B cell (primary cell): ENCODE results near the gene ARNT2. TPM values are rescaled to one million over a fixed set of nuclear protein-coding genes. Genes with fewer than 3 reads are reported as not detected.

Experiments used
- ATAC-seq: fragments of 200-7000 bp; cut with Tn5 transposase; one replicate; pipeline ENCODE4 v1.10.0; 2021; ENCODE audit warnings: low read depth, mild to moderate bottlenecking, moderate number of reproducible peaks, moderate library complexity
- CTCF ChIA-PET: fragments of 350-600 bp; sonication (Branson Sonifier 250); formaldehyde crosslinking; loops from one replicate; lab custom pipeline; 2021; ENCODE audit warnings: antibody characterized with exemption, inconsistent platforms; lab: Charles Lee
- POLR2A ChIA-PET: fragments of 350-600 bp; sonication (Branson Sonifier 250); formaldehyde crosslinking; loops from one replicate; lab custom pipeline; 2021; ENCODE audit warnings: antibody characterized with exemption; lab: Charles Lee
- DNase-seq: peaks from one replicate; pipeline ENCODE4 v3.0.0; 2013
- H2AFZ ChIP-seq: 2 replicates; pipeline ENCODE4 v1.6.1; 2012; ENCODE audit warnings: mild to moderate bottlenecking, low read depth, low read length; ENCODE audit not compliant: insufficient read depth, poor library complexity, severe bottlenecking
- H3K27ac ChIP-seq, 2 donors: 1 replicate in 1 of 2; 2 replicates in 1 of 2; pipeline ENCODE4 v1.5.1; 2012 to 2013; ENCODE audit warnings: low read length in 2 of 2, mild to moderate bottlenecking in 2 of 2, moderate library complexity in 1 of 2
- H3K27me3 ChIP-seq, 4 experiments: fragments of 200-600 bp in 1 of 4; sonication (generic) in 1 of 4; replicated peaks in 1 of 4; 1 replicate in 2 of 4; 2 replicates in 2 of 4; pipeline versions ENCODE4 v1.6.1 to v1.7.0; 2013 to 2016; ENCODE audit warnings: low read length in 3 of 4, mild to moderate bottlenecking in 2 of 4, mixed read lengths in 1 of 4, moderate library complexity in 1 of 4; ENCODE audit not compliant: insufficient read depth in 4 of 4, control insufficient read depth in 3 of 4; ENCODE audit errors: control extremely low read depth in 1 of 4
- H3K36me3 ChIP-seq, 2 experiments: replicated peaks in 1 of 2; 1 replicate in 1 of 2; 2 replicates in 1 of 2; pipeline versions ENCODE4 v1.6.1 to v1.7.1; 2013; ENCODE audit warnings: low read length in 1 of 2; ENCODE audit not compliant: insufficient read depth in 2 of 2, control insufficient read depth in 1 of 2; ENCODE audit errors: control extremely low read depth in 1 of 2, extremely low read depth in 1 of 2
- H3K4me1 ChIP-seq, 2 donors: fragments of 200-600 bp in 1 of 2; sonication (generic) in 1 of 2; 1 replicate in 1 of 2; 2 replicates in 1 of 2; pipeline versions ENCODE4 v1.5.1 to v1.6.1; 2013 to 2017; ENCODE audit warnings: low read length in 2 of 2; ENCODE audit not compliant: control insufficient read depth in 2 of 2, insufficient read depth in 2 of 2
- H3K4me2 ChIP-seq: replicated peaks from 2 replicates; pipeline ENCODE3; 2012; ENCODE audit warnings: mild to moderate bottlenecking, low read depth, low read length; ENCODE audit not compliant: poor library complexity, severe bottlenecking
- H3K4me3 ChIP-seq, 5 experiments: fragments of 200-600 bp in 1 of 5; sonication (generic) in 1 of 5; 1 replicate in 3 of 5; 2 replicates in 2 of 5; pipeline versions ENCODE4 v1.5.1 to v1.7.0; 2011 to 2016; ENCODE audit warnings: low read length in 4 of 5, mild to moderate bottlenecking in 4 of 5, low read depth in 2 of 5, control low read depth in 1 of 5, moderate library complexity in 1 of 5; ENCODE audit not compliant: insufficient read depth in 1 of 5; ENCODE audit errors: control extremely low read depth in 1 of 5, extremely low read depth in 1 of 5
- H3K79me2 ChIP-seq: fragments of 200-600 bp; sonication (generic); one replicate; pipeline ENCODE4 v1.6.0; 2016; ENCODE audit warnings: low read length; ENCODE audit not compliant: control insufficient read depth, insufficient read depth
- H3K9ac ChIP-seq: fragments of 200-600 bp; sonication (generic); 2 replicates; pipeline ENCODE4 v1.6.1; 2017; ENCODE audit warnings: mild to moderate bottlenecking, low read length, moderate library complexity
- H3K9me3 ChIP-seq, 3 donors: one replicate each; pipeline versions ENCODE4 v1.6.1 to v1.7.1; 2013; ENCODE audit warnings: low read length in 2 of 3; ENCODE audit not compliant: control insufficient read depth in 2 of 3, insufficient read depth in 1 of 3; ENCODE audit errors: control extremely low read depth in 1 of 3
- H4K20me1 ChIP-seq: 2 replicates; pipeline ENCODE4 v1.6.0; 2012; ENCODE audit warnings: mild to moderate bottlenecking, low read length; ENCODE audit not compliant: insufficient read depth, control insufficient read depth, poor library complexity, severe bottlenecking
- H3K27ac Mint-ChIP-seq: one replicate; pipeline ENCODE4 v1.8.0; 2021; ENCODE audit warnings: mixed read lengths
- H3K27me3 Mint-ChIP-seq: one replicate; pipeline ENCODE4 v1.8.0; 2021; ENCODE audit warnings: mixed read lengths
- H3K4me1 Mint-ChIP-seq: one replicate; pipeline ENCODE4 v1.8.0; 2021; ENCODE audit warnings: mixed read lengths
- H3K4me3 Mint-ChIP-seq: one replicate; pipeline ENCODE4 v1.8.0; 2021; ENCODE audit warnings: mixed read lengths
- H3K9me3 Mint-ChIP-seq: one replicate; pipeline ENCODE4 v1.8.0; 2022; ENCODE audit warnings: mixed read lengths; ENCODE audit not compliant: insufficient read depth
- EZH2 ChIP-seq: IDR thresholded peaks from 2 replicates; pipeline ENCODE4 v1.6.1; 2012; ENCODE audit warnings: borderline replicate concordance, low read depth, mild to moderate bottlenecking, moderate library complexity, low read length; ENCODE audit not compliant: insufficient read depth, poor library complexity, severe bottlenecking
- WGBS: methylation state at CpG from one replicate; pipeline ENCODE4 v1.1.5; 2013; ENCODE audit warnings: missing lambda C conversion rate; ENCODE audit not compliant: insufficient coverage; 5-methylcytosine and 5-hydroxymethylcytosine counted together
- intact Hi-C: fragments of 100-400 bp; cut with micrococcal nuclease; formaldehyde crosslinking; loops from one replicate; pipeline ENCODE4 v1.10.0; 2022
- polyA plus RNA-seq: library from polyadenylated mRNA; depleted of rRNA; stranded (reverse); fragments of >200 nt; gene quantifications from 2 replicates; pipeline ENCODE4 v1.2.3, GENCODE V29; 2012
- total RNA-seq, 2 donors: library from RNA; stranded (reverse); fragments of 120-200 nt in 1 of 2; gene quantifications; 1 replicate in 1 of 2; 2 replicates in 1 of 2; pipeline versions ENCODE4 v1.2.3 to v1.2.4, GENCODE V29; 2013 to 2022
- TF ChIP-seq, protein P1 (sequence below): fragments of 200-600 bp; IDR thresholded peaks from one replicate; pipeline ENCODE4 v1.8.0; 2022; ENCODE audit warnings: antibody characterized with exemption, mild to moderate bottlenecking

Gene ARNT2
- total and polyA plus RNA-seq, 2 donors (not counting 1 experiment from before 2014, with no cell fraction given) = not detected

DNA sequence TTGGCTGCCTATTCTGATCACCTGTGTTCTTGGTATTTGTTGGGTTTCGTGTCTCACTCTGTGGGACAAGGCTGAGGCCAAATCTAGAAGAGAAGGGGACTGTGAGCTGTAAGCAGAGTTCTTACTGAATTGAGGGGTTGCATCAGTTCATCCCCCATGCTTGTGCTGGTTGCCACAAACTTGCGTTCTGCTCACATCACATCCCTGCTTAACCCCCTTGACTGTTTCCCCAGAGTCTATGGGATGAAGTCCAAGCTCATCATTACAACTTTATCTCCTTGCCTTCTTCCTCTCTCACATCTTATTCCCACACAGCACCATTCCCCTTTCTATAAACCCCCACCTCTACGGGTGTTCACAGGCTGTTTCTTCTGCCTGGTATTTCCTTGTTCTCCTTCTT is 147.2 kb downstream of the ARNT2 start:
- H3K27me3 ChIP-seq = peaks cover 0 to 6% (median 1%) of the 10 kb centered on the region in 4 experiments
- 81% methylated on average over 3 of the region's 3 CpGs for WGBS
- no peaks in the 10 kb centered on the region for H3K4me1 Mint-ChIP-seq
- H3K4me1 ChIP-seq = no peaks in the 10 kb centered on the region
- DNase-seq (no peak), ATAC-seq (no peak)
- no peak overlapping the region for H3K4me3 Mint-ChIP-seq
- H3K4me3 ChIP-seq = no peak overlapping the region
- intact Hi-C loops = no loop called here
- no peak overlapping the region for H3K27ac ChIP-seq
- CTCF ChIA-PET = no interaction called here
- POLR2A ChIA-PET = no interaction called here
- H2AFZ ChIP-seq = no peak overlapping the region
- no peaks in the 10 kb centered on the region for H3K9me3 ChIP-seq
- peaks cover 32% of the 10 kb centered on the region for H3K27me3 Mint-ChIP-seq
- no peaks in the 10 kb centered on the region for H3K36me3 ChIP-seq
- no peaks in the 10 kb centered on the region for H3K79me2 ChIP-seq
- no peak overlapping the region for H3K27ac Mint-ChIP-seq
- H4K20me1 ChIP-seq = no peaks in the 10 kb centered on the region
- H3K4me2 ChIP-seq = no peak overlapping the region
- no peak overlapping the region for H3K9ac ChIP-seq
- no peaks in the 10 kb centered on the region for H3K9me3 Mint-ChIP-seq
- TF ChIP-seq, protein P1, sequence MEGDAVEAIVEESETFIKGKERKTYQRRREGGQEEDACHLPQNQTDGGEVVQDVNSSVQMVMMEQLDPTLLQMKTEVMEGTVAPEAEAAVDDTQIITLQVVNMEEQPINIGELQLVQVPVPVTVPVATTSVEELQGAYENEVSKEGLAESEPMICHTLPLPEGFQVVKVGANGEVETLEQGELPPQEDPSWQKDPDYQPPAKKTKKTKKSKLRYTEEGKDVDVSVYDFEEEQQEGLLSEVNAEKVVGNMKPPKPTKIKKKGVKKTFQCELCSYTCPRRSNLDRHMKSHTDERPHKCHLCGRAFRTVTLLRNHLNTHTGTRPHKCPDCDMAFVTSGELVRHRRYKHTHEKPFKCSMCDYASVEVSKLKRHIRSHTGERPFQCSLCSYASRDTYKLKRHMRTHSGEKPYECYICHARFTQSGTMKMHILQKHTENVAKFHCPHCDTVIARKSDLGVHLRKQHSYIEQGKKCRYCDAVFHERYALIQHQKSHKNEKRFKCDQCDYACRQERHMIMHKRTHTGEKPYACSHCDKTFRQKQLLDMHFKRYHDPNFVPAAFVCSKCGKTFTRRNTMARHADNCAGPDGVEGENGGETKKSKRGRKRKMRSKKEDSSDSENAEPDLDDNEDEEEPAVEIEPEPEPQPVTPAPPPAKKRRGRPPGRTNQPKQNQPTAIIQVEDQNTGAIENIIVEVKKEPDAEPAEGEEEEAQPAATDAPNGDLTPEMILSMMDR = no peak
- TF ChIP-seq EZH2 = no peak

DNA sequence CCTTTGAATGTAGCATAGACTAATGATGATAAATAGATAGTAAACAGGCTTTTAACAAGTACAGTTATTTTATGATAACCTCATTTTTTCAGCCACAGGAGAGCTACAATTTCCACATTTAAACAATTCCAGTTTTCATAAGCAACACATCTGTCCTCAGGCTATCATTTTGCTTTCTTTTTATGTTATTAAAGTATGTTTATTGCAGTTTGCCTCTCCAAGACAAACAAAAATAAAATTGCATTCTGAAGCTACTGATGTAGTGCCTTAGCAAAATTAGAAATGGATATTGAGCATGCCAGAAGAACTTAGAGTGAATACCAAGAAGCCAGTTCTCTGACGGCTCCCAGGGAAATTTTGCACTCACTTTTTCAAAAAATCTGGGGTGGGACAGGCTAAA is 150.4 kb downstream of the ARNT2 start:
- intact Hi-C loops = no loop called here
- ChIA-PET CTCF (interaction anchor here (1.6 kb wide), 1 partner anchor 12 kb away, joined by 3 read pairs; no protein-coding TSS in a partner anchor), POLR2A (no interaction called here)
- H3K27me3 ChIP-seq = peaks cover 0 to 6% (median 1%) of the 10 kb centered on the region in 4 experiments
- no peak overlapping the region for H3K4me2 ChIP-seq
- H3K9me3 ChIP-seq = no peaks in the 10 kb centered on the region
- no peak overlapping the region for H3K9ac ChIP-seq
- no peaks in the 10 kb centered on the region for H3K4me1 Mint-ChIP-seq
- H2AFZ ChIP-seq = no peak overlapping the region
- no peaks in the 10 kb centered on the region for H3K4me1 ChIP-seq
- no peak overlapping the region for H3K4me3 ChIP-seq
- no peaks in the 10 kb centered on the region for H3K79me2 ChIP-seq
- no peak overlapping the region for H3K27ac ChIP-seq
- no peaks in the 10 kb centered on the region for H3K9me3 Mint-ChIP-seq
- no peak overlapping the region for H3K4me3 Mint-ChIP-seq
- no peaks in the 10 kb centered on the region for H3K36me3 ChIP-seq
- WGBS = 100% methylated on average over 1 of the region's 1 CpG
- no peak for DNase-seq
- no peak for ATAC-seq
- no peak overlapping the region for H3K27ac Mint-ChIP-seq
- H3K27me3 Mint-ChIP-seq = peaks cover 34% of the 10 kb centered on the region
- TF ChIP-seq EZH2 = no peak
- TF ChIP-seq, protein P1 = no peak
- no peaks in the 10 kb centered on the region for H4K20me1 ChIP-seq
